ENCODE results near the gene EPS15. TPM values are rescaled to one million over a fixed set of nuclear protein-coding genes. Genes with fewer than 3 reads are reported as not detected.

The EPS15 gene
- total RNA-seq, 1 experiment from 2014 or later = 54.4 TPM

- intact Hi-C loops (cut with micrococcal nuclease; ENCODE audit: unreplicated experiment) (no loop called here), in situ Hi-C loops (cut with HindIII; ENCODE audit: low pct_unique_long_range_greater_than_20kb, low sequenced_read_pairs) (no loop called here)
- Histone ChIP-seq H3K27me3 (ENCODE audit: control insufficient read depth, insufficient read depth, low read length) (no peaks in the 10 kb centered on the region), H3K36me3 (ENCODE audit: control insufficient read depth, insufficient read depth, low read length) (peaks cover 3% of the 10 kb centered on the region; the same call in 1 of the 2 replicates), H3K9me3 (ENCODE audit: control insufficient read depth, insufficient read depth, low read depth, low read length) (no peaks in the 10 kb centered on the region), H3K27ac (ENCODE audit: low read length) (peak overlapping the region; percentile 48; the same call in 1 of the 2 replicates), H3K4me3 (ENCODE audit: low read depth in 2 of 2, low read length in 2 of 2) (no peak overlapping the region), H3K4me1 (ENCODE audit: control insufficient read depth, insufficient read depth, low read length) (0 out of 2 replicates have a peak, but pooled peaks cover 3% of the 10 kb centered on the region)
- ChIA-PET POLR2A (interaction anchor here (0.6 kb wide), 1 partner anchor 39 kb away, joined by 6 read pairs; no protein-coding TSS in a partner anchor), CTCF (no interaction called here)
- TF ChIP-seq CTCF (IDR thresholded peaks at IDR 0.05) = no peak
- TF ChIP-seq POLR2AphosphoS5 (IDR thresholded peaks at IDR 0.05; ENCODE audit: low read depth, low read length) = no peak
- TF ChIP-seq SIN3A (IDR thresholded peaks at IDR 0.05; ENCODE audit: borderline replicate concordance, insufficient read depth, low read depth, low read length) = no peak
- no peak for TF ChIP-seq REST (IDR thresholded peaks at IDR 0.05; ENCODE audit: insufficient read depth in 1 of 2, low read depth in 2 of 2, low read length in 1 of 2)
- DNase-seq (ENCODE audit: low read depth, low spot score) (peak; percentile 17), ATAC-seq (no peak)
- BruUV-seq (replicated peaks) = no TSS peak
Observed at GRCh38 chr1:51421964-51422363, 97.1 kb downstream of the EPS15 start.

- no TSS peak for BruUV-seq (replicated peaks)
- in situ Hi-C loops (cut with HindIII; ENCODE audit: low pct_unique_long_range_greater_than_20kb, low sequenced_read_pairs) = no loop called here
- Histone ChIP-seq H3K4me3 (ENCODE audit: low read depth in 2 of 2, low read length in 2 of 2) (no peak overlapping the region), H3K27ac (ENCODE audit: low read length) (no peak overlapping the region), H3K4me1 (ENCODE audit: control insufficient read depth, insufficient read depth, low read length) (0 out of 2 replicates have a peak, but pooled peaks cover 3% of the 10 kb centered on the region), H3K9me3 (ENCODE audit: control insufficient read depth, insufficient read depth, low read depth, low read length) (no peaks in the 10 kb centered on the region), H3K36me3 (ENCODE audit: control insufficient read depth, insufficient read depth, low read length) (peaks cover 3% of the 10 kb centered on the region; the same call in 1 of the 2 replicates), H3K27me3 (ENCODE audit: control insufficient read depth, insufficient read depth, low read length) (no peaks in the 10 kb centered on the region)
- no peak for DNase-seq (ENCODE audit: low read depth, low spot score)
- intact Hi-C loops (cut with micrococcal nuclease; ENCODE audit: unreplicated experiment) = no loop called here
- POLR2A ChIA-PET = interaction anchor here (0.5 kb wide), 1 partner anchor 15 kb away, joined by 3 read pairs; no protein-coding TSS in a partner anchor
- CTCF ChIA-PET = no interaction called here
- no peak for TF ChIP-seq TCF7L2 (IDR thresholded peaks at IDR 0.05; ENCODE audit: low read depth, low read length)
- no peak for TF ChIP-seq CTCF (IDR thresholded peaks at IDR 0.05)
- no peak for TF ChIP-seq REST (IDR thresholded peaks at IDR 0.05; ENCODE audit: insufficient read depth in 1 of 2, low read depth in 2 of 2, low read length in 1 of 2)
- TF ChIP-seq SIN3A (IDR thresholded peaks at IDR 0.05; ENCODE audit: borderline replicate concordance, insufficient read depth, low read depth, low read length) = no peak
- no peak for TF ChIP-seq POLR2AphosphoS5 (IDR thresholded peaks at IDR 0.05; ENCODE audit: low read depth, low read length)
- ATAC-seq = no peak
Observed at GRCh38 chr1:51420867-51421627, 98.0 kb downstream of the EPS15 start.

Data from Panc1 (cell line).